NCI-H446 (cell line): ENCODE data around the gene ATAD3A.

Source experiments
- DNase-seq, 2 experiments: peaks; one replicate each; lab custom pipeline; 2025; lab: John Stamatoyannopoulos, UW

The ATAD3A gene

GRCh38 chr1:1583347-1584010 is 71.5 kb downstream of the ATAD3A start:
- no peak for DNase-seq
